Peyer's patch (tissue), 4 donors: ENCODE measurements around the gene PAK2. TPM values are rescaled to one million over a fixed set of nuclear protein-coding genes. Genes with fewer than 3 reads are reported as not detected.

Source experiments
- DNase-seq, 3 donors: peaks; one replicate each; pipeline ENCODE4 v3.0.0-alpha.2; 2017 to 2019
- H3K27ac ChIP-seq, 4 donors: fragments of 200-600 bp; sonication (generic); one replicate each; pipeline ENCODE4 v1.5.1; 2016 to 2019
- H3K27me3 ChIP-seq, 2 donors: fragments of 200-600 bp; sonication (generic); one replicate each; pipeline ENCODE4 v1.5.1; 2019
- H3K36me3 ChIP-seq, 3 donors: fragments of 200-600 bp; sonication (generic); one replicate each; pipeline ENCODE4 v1.5.1; 2016 to 2019
- H3K4me1 ChIP-seq, 4 donors: fragments of 200-600 bp; sonication (generic); one replicate each; pipeline ENCODE4 v1.5.1; 2016 to 2019
- H3K4me3 ChIP-seq, 4 donors: fragments of 200-600 bp; sonication (generic); 1 replicate in 3 of 4; 2 replicates in 1 of 4; pipeline ENCODE4 v1.5.1; 2016 to 2019; ENCODE audit warnings: mild to moderate bottlenecking in 1 of 4
- H3K9me3 ChIP-seq, 4 donors: fragments of 200-600 bp; sonication (generic); one replicate each; pipeline ENCODE4 v1.5.1; 2016 to 2019; ENCODE audit warnings: mild to moderate bottlenecking in 1 of 4
- CTCF ChIP-seq, 6 experiments: fragments of 450-650 bp in 4 of 6; fragments of 200-600 bp in 2 of 6; sonication (generic) in 1 of 6; IDR thresholded peaks; one replicate each; pipeline ENCODE4 v1.5.1; 2017 to 2019; ENCODE audit warnings: antibody characterized with exemption in 6 of 6, mild to moderate bottlenecking in 3 of 6, moderate library complexity in 1 of 6
- POLR2A ChIP-seq, 2 donors: fragments of 450-650 bp; IDR thresholded peaks; one replicate each; pipeline ENCODE4 v1.5.1; 2017; ENCODE audit warnings: antibody characterized with exemption in 2 of 2, mild to moderate bottlenecking in 2 of 2, moderate library complexity in 2 of 2
- total RNA-seq, 4 donors: library from RNA; depleted of rRNA; stranded (reverse); fragments of >200 nt; gene quantifications; one replicate each; pipeline ENCODE4 v1.1.0, GENCODE V29; 2016

The PAK2 gene
- total RNA-seq, result 10 to 100 TPM; 42.9 to 65.2 (median 53.5) TPM

- no peaks in the 10 kb centered on the region for H3K9me3 ChIP-seq
Measured at GRCh38 chr3:196739671-196740480, at the start of gene PAK2. TSS of gene PAK2 (plus strand) at chr3:196739857. CDS start at chr3:196782647, 42,790 bp downstream.

GRCh38 chr3:196689941-196690660, 49.6 kb upstream of the PAK2 start:
- Histone ChIP-seq H3K9me3 (no peaks in the 10 kb centered on the region), H3K4me3 (no peak overlapping the region), H3K4me1 (peaks cover 0 to 2% (median 0%) of the 10 kb centered on the region in 4 donors), H3K27me3 (no peaks in the 10 kb centered on the region), H3K27ac (no peak overlapping the region), H3K36me3 (no peaks in the 10 kb centered on the region)
- no peak for DNase-seq
- TF ChIP-seq CTCF (IDR thresholded peaks at IDR 0.05) (no peak), POLR2A (IDR thresholded peaks at IDR 0.05) (no peak)

More at GRCh38 chr3:196739671-196740480, at the start of gene PAK2:
- Histone ChIP-seq H3K36me3 (no peaks in the 10 kb centered on the region), H3K27me3 (no peaks in the 10 kb centered on the region), H3K4me1 (peaks cover 0 to 16% (median 3%) of the 10 kb centered on the region in 4 donors), H3K27ac (peak within 1 kb of the TSS; percentile 96 to 98 (median 98)), H3K4me3 (peak within 1 kb of the TSS; percentile 85 to 93 (median 88))
- TF ChIP-seq POLR2A (IDR thresholded peaks at IDR 0.05), result peak; percentile 34 to 77
- peak in 1 of 6 experiments; percentile 2 for TF ChIP-seq CTCF (IDR thresholded peaks at IDR 0.05)
- DNase-seq, result peak; percentile 93 to 98 (median 95)

GRCh38 chr3:196691386-196691785, 48.3 kb upstream of the PAK2 start:
- H3K27me3 ChIP-seq, result no peaks in the 10 kb centered on the region
- H3K4me3 ChIP-seq, result no peak overlapping the region
- no peak for DNase-seq
- H3K27ac ChIP-seq, result no peak overlapping the region
- no peaks in the 10 kb centered on the region for H3K36me3 ChIP-seq
- TF ChIP-seq POLR2A (IDR thresholded peaks at IDR 0.05) (no peak), CTCF (IDR thresholded peaks at IDR 0.05) (no peak)
- H3K9me3 ChIP-seq, result no peaks in the 10 kb centered on the region
- H3K4me1 ChIP-seq, result no peaks in the 10 kb centered on the region

GRCh38 chr3:196694202-196694638, 45.4 kb upstream of the PAK2 start:
- no peak for TF ChIP-seq POLR2A (IDR thresholded peaks at IDR 0.05)
- TF ChIP-seq CTCF (IDR thresholded peaks at IDR 0.05), result peak in 1 of 6 experiments; percentile 11
- Histone ChIP-seq H3K4me3 (no peak overlapping the region), H3K36me3 (no peaks in the 10 kb centered on the region), H3K27ac (no peak overlapping the region), H3K4me1 (no peaks in the 10 kb centered on the region), H3K27me3 (no peaks in the 10 kb centered on the region), H3K9me3 (no peaks in the 10 kb centered on the region)
- no peak for DNase-seq

- no peak for DNase-seq
- TF ChIP-seq POLR2A (IDR thresholded peaks at IDR 0.05) (no peak), CTCF (IDR thresholded peaks at IDR 0.05) (no peak)
- Histone ChIP-seq H3K27ac (no peak overlapping the region), H3K9me3 (no peaks in the 10 kb centered on the region), H3K4me1 (no peaks in the 10 kb centered on the region), H3K36me3 (no peaks in the 10 kb centered on the region), H3K4me3 (no peak overlapping the region), H3K27me3 (no peaks in the 10 kb centered on the region)
Measured at GRCh38 chr3:196694941-196695848, 44.5 kb upstream of the PAK2 start.
